HUES6 (cell line): ENCODE data around the gene CNNM1.

Experiments
- H3K27ac ChIP-seq: 2 replicates; pipeline ENCODE4 v1.7.0; 2013; ENCODE audit warnings: low read depth, mild to moderate bottlenecking, low read length, inconsistent platforms
- H3K27me3 ChIP-seq: 2 replicates; pipeline ENCODE4 v1.6.1; 2013; ENCODE audit warnings: low read length; ENCODE audit not compliant: control insufficient read depth, insufficient read depth
- H3K36me3 ChIP-seq: 2 replicates; pipeline ENCODE4 v1.6.1; 2013; ENCODE audit warnings: low read length; ENCODE audit not compliant: control insufficient read depth, insufficient read depth
- H3K4me1 ChIP-seq: 2 replicates; pipeline ENCODE4 v1.6.1; 2013; ENCODE audit warnings: low read length; ENCODE audit not compliant: control insufficient read depth, insufficient read depth
- H3K4me3 ChIP-seq: 2 replicates; pipeline ENCODE4 v1.5.1; 2013; ENCODE audit warnings: low read depth, low read length
- H3K9ac ChIP-seq: one replicate; pipeline ENCODE4 v1.6.1; 2013; ENCODE audit warnings: mild to moderate bottlenecking, low read length
- H3K9me3 ChIP-seq: 2 replicates; pipeline ENCODE4 v1.6.1; 2013; ENCODE audit warnings: low read depth, low read length; ENCODE audit not compliant: control insufficient read depth, insufficient read depth

Gene CNNM1

DNA sequence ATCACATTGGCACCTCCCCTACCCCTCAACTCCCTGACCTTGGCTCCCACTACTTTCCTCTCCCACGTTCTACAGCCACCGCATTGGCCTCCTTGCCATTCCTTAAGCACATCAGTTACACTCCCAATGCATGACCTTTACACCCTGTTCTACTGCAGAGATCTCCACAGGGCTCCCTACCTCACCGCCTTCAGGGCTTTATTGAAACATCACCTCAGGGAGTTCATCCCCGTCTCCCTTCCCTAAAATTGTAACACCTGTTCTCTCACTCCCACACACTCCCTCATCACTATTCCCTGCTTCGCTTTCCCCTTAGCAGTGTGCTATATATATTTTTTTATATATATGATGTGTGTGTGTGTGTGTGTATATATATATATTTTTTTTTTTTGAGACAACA lies 18.5 kb downstream of the CNNM1 start:
- H3K36me3 ChIP-seq, result no peaks in the 10 kb centered on the region
- H3K27me3 ChIP-seq, result no peaks in the 10 kb centered on the region; the same call in 1 of the 2 replicates
- no peak overlapping the region for H3K9ac ChIP-seq
- H3K27ac ChIP-seq, result no peak overlapping the region
- H3K4me1 ChIP-seq, result peaks cover 11% of the 10 kb centered on the region; the same call in 1 of the 2 replicates
- no peak overlapping the region for H3K4me3 ChIP-seq
- H3K9me3 ChIP-seq, result no peaks in the 10 kb centered on the region

DNA sequence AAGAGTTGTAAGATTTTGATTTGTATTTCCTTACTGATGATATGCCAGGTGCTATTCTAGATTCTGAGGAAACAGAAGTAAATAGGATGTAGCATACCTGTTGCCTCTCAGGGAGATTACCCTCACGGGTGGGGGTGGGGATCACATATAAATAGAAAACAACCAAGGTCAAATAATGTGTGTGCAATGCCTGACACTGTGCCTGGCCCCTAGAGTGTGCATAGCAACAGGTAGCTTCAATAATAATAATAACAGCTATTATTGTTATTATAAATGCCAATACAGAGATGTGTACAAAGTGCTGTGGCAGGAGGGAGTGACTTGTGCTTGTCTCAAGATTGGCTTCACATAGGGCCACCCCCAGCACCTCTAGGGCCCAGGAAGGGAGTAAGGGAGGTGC lies 24.0 kb downstream of the CNNM1 start:
- H3K9ac ChIP-seq, result no peak overlapping the region
- H3K4me3 ChIP-seq, result no peak overlapping the region
- H3K27me3 ChIP-seq, result no peaks in the 10 kb centered on the region
- H3K4me1 ChIP-seq, result peaks cover 13% of the 10 kb centered on the region
- no peak overlapping the region for H3K27ac ChIP-seq
- no peaks in the 10 kb centered on the region for H3K36me3 ChIP-seq
- no peaks in the 10 kb centered on the region for H3K9me3 ChIP-seq

DNA sequence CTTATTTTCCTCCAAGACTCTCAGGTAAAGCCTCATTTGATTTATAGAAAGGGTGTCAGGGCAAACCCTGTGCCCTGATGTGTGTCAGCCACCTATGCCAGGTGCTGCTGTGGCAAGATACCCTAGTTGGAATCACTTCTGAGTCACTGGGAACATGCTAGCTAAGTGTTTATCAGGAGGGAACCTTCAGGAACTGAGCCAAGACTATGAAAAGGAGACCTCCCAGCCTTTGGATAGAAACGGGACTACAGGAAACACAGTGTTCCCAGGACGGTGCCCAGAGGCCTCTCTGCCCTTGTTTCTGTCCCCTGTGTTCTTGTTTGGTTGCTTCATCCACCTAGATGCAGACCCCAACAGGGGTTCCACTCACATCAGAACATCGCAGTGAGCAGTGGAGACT lies 28.5 kb downstream of the CNNM1 start:
- Histone ChIP-seq H3K9ac (peak overlapping the region; percentile 24), H3K4me3 (0 out of 2 replicates have a peak overlapping the region, but pooled peaks have one; percentile 7), H3K27ac (no peak overlapping the region; the same call in 1 of the 2 replicates), H3K9me3 (no peaks in the 10 kb centered on the region), H3K4me1 (peaks cover 26% of the 10 kb centered on the region), H3K27me3 (no peaks in the 10 kb centered on the region; the same call in 1 of the 2 replicates), H3K36me3 (no peaks in the 10 kb centered on the region)

DNA sequence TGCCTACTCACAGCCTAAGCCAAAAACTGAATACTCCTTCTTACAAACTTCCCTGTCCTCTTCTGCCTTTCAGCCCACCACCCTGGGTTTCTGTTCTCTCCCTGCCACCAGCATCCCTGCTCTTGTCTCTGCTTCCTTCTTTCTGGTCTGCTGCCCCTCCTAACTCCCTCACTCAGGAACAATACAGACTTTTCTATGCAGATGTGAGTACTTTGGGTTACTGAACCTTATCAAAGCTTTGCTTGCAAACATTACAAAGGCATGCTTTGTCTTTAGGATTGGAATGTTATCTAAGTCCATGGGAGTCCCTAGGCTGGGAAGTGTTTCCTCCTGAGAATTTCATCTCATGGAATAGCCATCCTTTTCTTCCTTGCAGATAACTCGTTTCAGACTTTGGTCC lies 28.9 kb downstream of the CNNM1 start:
- H3K36me3 ChIP-seq, result no peaks in the 10 kb centered on the region
- no peak overlapping the region; the same call in 1 of the 2 replicates for H3K27ac ChIP-seq
- peak overlapping the region; percentile 24 for H3K9ac ChIP-seq
- no peaks in the 10 kb centered on the region; the same call in 1 of the 2 replicates for H3K27me3 ChIP-seq
- H3K4me3 ChIP-seq, result 0 out of 2 replicates have a peak overlapping the region, but pooled peaks have one; percentile 7
- H3K9me3 ChIP-seq, result no peaks in the 10 kb centered on the region
- peaks cover 26% of the 10 kb centered on the region for H3K4me1 ChIP-seq

DNA sequence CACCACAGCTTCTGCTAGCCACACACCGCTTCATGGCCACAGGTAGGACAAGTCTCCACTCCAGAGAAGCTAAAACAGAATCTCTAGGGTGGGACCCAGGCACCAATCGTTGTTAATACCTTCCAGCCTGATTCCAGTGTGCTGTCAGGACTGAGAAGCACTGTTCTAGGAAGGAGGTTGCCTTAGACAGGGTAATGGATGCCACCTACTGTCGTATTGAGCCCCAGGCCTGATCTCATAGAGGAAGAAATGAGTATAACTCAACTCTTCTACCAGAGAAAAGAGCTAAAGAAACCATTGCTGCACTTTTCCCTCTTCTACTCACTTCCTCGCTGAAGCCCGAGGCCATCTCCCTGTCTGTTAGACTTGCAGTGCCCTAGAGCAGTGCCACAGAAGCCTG lies 31.8 kb downstream of the CNNM1 start:
- peaks cover 26% of the 10 kb centered on the region for H3K4me1 ChIP-seq
- no peak overlapping the region for H3K27ac ChIP-seq
- H3K9me3 ChIP-seq, result no peaks in the 10 kb centered on the region

DNA sequence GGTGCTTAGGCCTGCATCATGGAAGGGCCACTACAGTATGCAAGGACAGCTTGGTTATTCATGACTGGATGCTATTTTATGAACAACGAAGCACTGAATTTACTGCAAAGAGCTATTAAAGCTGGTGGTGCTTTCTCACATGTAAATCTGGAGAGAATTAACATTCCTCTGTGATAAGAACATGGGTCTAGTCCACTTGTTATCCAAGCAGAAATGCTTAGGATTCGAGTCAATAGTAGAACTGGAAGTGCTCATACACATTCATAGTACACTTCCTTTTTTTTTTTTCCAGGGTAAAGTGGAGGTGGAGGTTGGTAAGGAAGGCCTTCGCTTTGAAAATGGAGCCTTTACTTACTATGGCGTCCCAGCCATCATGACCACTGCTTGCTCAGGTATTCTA lies 35.0 kb downstream of the CNNM1 start:
- H3K27ac ChIP-seq, result no peak overlapping the region
- no peak overlapping the region for H3K4me3 ChIP-seq
- H3K9me3 ChIP-seq, result no peaks in the 10 kb centered on the region
- H3K4me1 ChIP-seq, result peaks cover 4% of the 10 kb centered on the region; the same call in 1 of the 2 replicates
- no peak overlapping the region for H3K9ac ChIP-seq
- H3K27me3 ChIP-seq, result peaks cover 4% of the 10 kb centered on the region; the same call in 1 of the 2 replicates
- no peaks in the 10 kb centered on the region for H3K36me3 ChIP-seq

More for the DNA sequence above, 31.8 kb downstream of the CNNM1 start:
- Histone ChIP-seq H3K9ac (no peak overlapping the region), H3K4me3 (no peak overlapping the region), H3K36me3 (no peaks in the 10 kb centered on the region), H3K27me3 (peaks cover 4% of the 10 kb centered on the region; the same call in 1 of the 2 replicates)

DNA sequence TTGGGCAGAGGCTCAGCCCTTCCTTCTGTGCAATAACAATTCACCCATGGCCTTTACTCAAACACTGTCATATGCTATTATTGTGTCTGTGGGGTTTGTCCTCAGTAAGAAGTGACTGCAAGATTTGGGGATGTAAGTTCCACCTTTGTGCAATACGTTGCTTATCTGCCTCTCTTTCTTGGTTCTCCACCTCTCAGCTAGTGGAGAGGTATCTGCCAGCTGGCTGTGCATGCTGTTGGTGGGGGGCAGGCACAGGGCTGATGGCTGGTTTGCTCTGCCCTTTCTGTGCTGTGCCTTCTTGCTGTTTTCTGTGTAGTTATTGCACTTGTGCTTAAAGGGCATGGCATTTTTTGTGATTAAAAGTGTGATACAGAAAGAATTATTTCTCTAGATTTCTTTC lies 36.2 kb downstream of the CNNM1 start:
- H3K27ac ChIP-seq, result no peak overlapping the region
- no peaks in the 10 kb centered on the region for H3K9me3 ChIP-seq
- H3K4me1 ChIP-seq, result peaks cover 3% of the 10 kb centered on the region; the same call in 1 of the 2 replicates
- no peak overlapping the region for H3K9ac ChIP-seq
- 0 out of 2 replicates have a peak, but pooled peaks cover 4% of the 10 kb centered on the region for H3K27me3 ChIP-seq
- no peak overlapping the region for H3K4me3 ChIP-seq
- H3K36me3 ChIP-seq, result no peaks in the 10 kb centered on the region

DNA sequence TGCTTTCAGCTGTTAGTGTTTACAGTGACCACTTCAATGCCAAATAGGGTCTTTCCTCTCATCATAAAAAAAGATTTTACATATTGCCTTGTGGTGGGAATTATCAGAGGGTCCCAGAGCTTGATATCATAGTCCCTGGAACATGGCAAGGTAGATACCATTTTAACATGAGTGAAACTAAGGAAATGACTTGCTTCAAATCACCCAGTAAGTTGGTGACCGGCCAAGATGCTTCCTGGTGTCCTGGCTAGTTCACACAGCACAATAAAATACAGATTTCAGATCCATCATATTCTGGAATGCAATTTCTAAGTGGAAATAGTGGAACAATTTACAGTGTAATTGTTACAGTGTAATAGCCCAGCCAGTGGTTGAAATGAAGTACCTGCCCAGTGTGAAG lies 36.6 kb downstream of the CNNM1 start:
- peaks cover 4% of the 10 kb centered on the region; the same call in 1 of the 2 replicates for H3K4me1 ChIP-seq
- H3K9ac ChIP-seq, result no peak overlapping the region
- no peaks in the 10 kb centered on the region for H3K36me3 ChIP-seq
- H3K27me3 ChIP-seq, result 0 out of 2 replicates have a peak, but pooled peaks cover 4% of the 10 kb centered on the region
- no peak overlapping the region for H3K27ac ChIP-seq
- H3K9me3 ChIP-seq, result no peaks in the 10 kb centered on the region
- no peak overlapping the region for H3K4me3 ChIP-seq

DNA sequence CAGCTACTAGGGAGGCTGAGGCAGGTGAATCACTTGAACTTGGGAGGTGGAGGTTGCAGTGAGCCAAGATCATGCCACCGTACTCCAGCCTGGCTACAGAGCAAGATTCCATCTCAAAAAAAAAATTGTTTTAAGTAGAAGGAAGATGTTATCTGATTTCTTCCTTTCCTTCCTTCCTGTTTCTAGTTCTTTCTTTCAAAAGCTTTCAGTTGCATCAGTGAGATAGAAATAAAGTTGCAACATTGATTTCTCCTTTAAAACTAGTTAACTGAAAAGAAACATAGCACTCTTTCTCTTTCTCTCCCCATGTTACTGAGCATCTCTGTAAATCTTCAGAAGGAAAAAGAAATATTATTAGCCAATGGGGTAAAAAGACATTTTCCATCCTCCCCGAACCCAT lies 37.5 kb downstream of the CNNM1 start:
- Histone ChIP-seq H3K36me3 (no peaks in the 10 kb centered on the region), H3K27me3 (0 out of 2 replicates have a peak, but pooled peaks cover 4% of the 10 kb centered on the region), H3K4me1 (peaks cover 4% of the 10 kb centered on the region; the same call in 1 of the 2 replicates), H3K4me3 (no peak overlapping the region), H3K27ac (no peak overlapping the region), H3K9ac (no peak overlapping the region), H3K9me3 (no peaks in the 10 kb centered on the region)

DNA sequence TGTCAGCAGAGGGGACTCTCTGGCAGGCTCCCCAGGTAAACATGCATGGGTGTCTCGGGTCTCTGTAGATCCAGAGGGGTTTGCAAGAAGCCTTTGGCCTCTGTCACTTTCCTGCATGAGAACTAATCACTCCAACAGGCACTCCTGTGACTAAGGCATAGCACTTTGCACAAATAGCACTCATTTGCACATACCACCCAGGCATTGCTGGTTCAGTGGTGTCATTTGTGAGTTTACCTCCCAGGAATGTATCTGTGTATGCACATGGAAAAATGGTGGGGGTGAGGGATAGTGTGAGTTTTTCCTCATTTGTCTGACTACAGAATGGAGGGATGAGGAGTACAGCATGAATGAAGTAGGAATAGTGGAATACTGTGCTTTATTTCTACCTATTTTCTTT lies 39.5 kb downstream of the CNNM1 start:
- H3K9me3 ChIP-seq, result no peaks in the 10 kb centered on the region
- no peak overlapping the region for H3K9ac ChIP-seq
- H3K4me1 ChIP-seq, result peaks cover 4% of the 10 kb centered on the region; the same call in 1 of the 2 replicates
- 0 out of 2 replicates have a peak, but pooled peaks cover 4% of the 10 kb centered on the region for H3K27me3 ChIP-seq
- H3K36me3 ChIP-seq, result no peaks in the 10 kb centered on the region
- no peak overlapping the region for H3K27ac ChIP-seq
- H3K4me3 ChIP-seq, result no peak overlapping the region

DNA sequence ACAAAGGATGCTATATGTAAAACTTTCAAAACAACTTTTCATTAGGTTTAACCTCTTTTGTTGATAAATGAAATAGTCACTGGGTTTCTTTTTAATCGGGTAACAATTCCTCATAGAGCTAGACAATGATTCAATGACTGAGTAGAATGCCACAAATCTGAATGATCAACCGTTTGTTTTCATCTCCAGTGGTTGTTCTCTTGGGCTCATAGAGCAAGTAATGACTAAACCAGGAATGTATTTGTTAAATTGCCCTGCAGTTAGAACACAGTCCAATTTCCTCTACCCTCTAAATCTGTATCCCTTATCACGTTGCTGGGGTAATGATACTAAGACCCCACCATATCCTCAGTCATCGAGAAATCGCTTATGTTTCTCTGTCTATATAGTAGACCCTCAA lies 40.0 kb downstream of the CNNM1 start:
- Histone ChIP-seq H3K27me3 (0 out of 2 replicates have a peak, but pooled peaks cover 4% of the 10 kb centered on the region), H3K4me3 (no peak overlapping the region), H3K27ac (no peak overlapping the region), H3K4me1 (peaks cover 4% of the 10 kb centered on the region; the same call in 1 of the 2 replicates), H3K9ac (no peak overlapping the region), H3K36me3 (no peaks in the 10 kb centered on the region), H3K9me3 (no peaks in the 10 kb centered on the region)
